Epithelial cell of esophagus (primary cell): Measurements from ENCODE around the gene OSBPL2.
A peak's percentile ranks its signal among the peaks of the same experiment; 100 is the strongest.

Experiments used
- DNase-seq: peaks from one replicate; pipeline ENCODE4 v3.0.0; 2010; ENCODE audit warnings: low read depth
- H3K4me3 ChIP-seq: 2 replicates; pipeline ENCODE4 v1.5.1; 2011; ENCODE audit warnings: mild to moderate bottlenecking, low read length, control low read depth
- CTCF ChIP-seq: IDR thresholded peaks from 2 replicates; pipeline ENCODE4 v1.5.1; 2011; ENCODE audit warnings: low read depth, mild to moderate bottlenecking, low read length, control low read depth, inconsistent platforms; ENCODE audit not compliant: insufficient read depth; ENCODE audit errors: missing control alignments

OSBPL2 gene

DNA sequence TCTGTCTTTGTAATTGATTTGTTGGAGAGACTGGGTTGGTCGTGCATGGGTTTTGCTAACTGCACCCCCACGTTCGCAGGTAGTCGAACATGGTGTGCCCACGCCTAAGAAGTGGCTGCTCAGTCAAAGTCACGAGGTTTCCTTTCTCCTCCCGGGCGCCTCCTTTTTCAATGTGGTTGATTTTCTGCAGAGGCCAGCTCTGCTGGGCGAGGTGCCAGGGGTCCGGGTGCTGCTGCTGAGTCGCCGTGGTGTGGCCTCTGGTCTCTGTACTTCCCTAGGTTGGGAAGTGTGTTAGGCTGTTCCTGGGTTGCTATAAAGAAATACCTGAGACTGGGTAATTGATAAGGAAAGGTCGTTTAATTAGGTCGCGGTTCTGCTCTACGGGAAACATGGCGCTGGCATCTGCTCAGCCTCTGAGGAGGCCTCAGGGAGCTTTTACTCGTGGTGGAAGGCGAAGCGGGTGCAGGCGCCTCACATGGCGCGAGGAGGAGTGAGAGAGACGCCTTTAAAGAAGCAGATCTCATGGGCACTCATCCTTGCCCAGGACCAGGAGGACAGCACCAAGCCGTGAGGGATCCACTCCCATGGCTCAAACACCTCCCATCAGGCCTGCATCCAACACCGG is 14.1 kb downstream of the OSBPL2 start:
- no peak overlapping the region for H3K4me3 ChIP-seq
- DNase-seq, result no peak
- no peak for TF ChIP-seq CTCF

DNA sequence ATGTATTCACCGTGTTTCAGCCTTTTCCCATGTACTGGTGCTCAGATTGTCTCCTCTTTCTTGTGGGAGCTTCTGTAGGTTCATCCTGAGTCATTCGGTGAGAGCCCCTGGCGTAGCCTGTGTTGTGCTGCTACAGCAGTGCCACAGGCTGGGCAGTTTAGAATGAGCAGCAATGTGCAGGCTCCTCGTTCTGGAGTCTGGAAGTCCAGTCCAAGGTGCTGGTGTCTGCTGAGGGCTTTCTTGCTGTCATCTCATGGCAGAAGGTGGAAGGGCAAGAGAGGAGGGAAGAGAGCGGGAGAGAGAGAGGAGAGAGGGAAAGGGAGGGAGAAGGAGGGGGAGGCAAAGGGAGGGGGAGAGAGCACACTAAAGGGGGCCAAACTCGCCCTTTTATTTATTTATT is 15.1 kb downstream of the OSBPL2 start:
- no peak for DNase-seq

DNA sequence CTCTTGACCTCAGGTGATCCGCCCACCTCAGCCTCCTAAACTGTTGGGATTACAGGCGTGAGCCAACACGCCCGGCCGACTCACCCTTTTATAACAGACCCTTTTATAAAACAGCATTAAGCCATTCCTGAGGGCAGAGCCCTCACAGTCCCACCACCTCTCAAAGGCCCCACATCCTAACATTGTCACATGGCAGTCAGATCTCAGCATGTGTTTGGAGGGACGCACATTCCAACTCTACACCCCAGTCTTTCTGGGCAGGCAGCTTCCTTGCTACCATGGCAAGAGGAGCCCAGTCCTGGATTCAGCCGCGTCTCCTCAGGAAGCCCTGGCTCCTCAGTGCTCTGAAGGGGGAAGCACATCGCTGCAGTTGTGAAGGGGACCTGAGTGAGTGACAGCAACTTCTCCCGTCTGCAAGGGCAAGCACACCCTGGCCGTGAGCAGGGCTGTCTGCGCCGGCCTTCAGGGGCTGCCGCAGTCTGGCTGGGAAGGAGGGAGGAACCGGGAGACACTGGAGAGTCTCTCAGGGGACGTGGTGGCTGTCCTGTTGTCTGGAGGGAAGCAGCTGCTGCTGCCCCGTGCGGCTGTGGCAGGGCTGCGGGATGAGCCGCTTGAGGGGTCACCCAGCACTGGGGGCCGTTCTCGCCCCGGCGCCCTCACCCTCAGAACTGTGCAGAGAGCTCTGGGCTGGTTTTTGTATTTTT is 15.9 kb downstream of the OSBPL2 start:
- no peak overlapping the region for H3K4me3 ChIP-seq
- TF ChIP-seq CTCF, result no peak
- DNase-seq, result no peak

More for the DNA sequence above, 15.1 kb downstream of the OSBPL2 start:
- TF ChIP-seq CTCF, result no peak
- H3K4me3 ChIP-seq, result no peak overlapping the region

- TF ChIP-seq CTCF, result no peak
Measured at GRCh38 chr20:62255976-62256375, 17.7 kb downstream of the OSBPL2 start.

GRCh38 chr20:62258499-62259293 is 20.4 kb downstream of the OSBPL2 start:
- TF ChIP-seq CTCF, result no peak
- DNase-seq, result peak; percentile 52
- H3K4me3 ChIP-seq, result no peak overlapping the region

More at GRCh38 chr20:62255976-62256375, 17.7 kb downstream of the OSBPL2 start:
- no peak overlapping the region for H3K4me3 ChIP-seq
- DNase-seq, result no peak

DNA sequence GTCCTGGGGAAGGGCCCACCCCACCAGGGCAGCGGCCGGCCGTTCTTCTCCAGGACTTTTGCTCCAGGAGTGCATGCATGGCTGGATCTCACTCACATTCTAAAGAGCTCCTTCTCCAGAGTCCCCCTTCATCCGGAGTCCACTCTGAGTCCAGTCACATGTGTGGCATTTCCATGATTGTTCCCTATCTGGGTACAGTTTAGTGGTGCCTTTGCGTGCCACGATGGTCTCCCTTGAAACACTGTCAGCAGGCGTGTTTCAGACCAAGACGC is 20.9 kb downstream of the OSBPL2 start:
- TF ChIP-seq CTCF, result no peak
- DNase-seq, result no peak
- no peak overlapping the region for H3K4me3 ChIP-seq
